ENCODE measurements around the gene DKK3.

- TF ChIP-seq CTCF (IDR thresholded peaks at IDR 0.05), result peak; percentile 81
- TF ChIP-seq EZH2 (IDR thresholded peaks at IDR 0.05), result no peak
Measured at GRCh38 chr11:11966826-11967668, 41.4 kb downstream of the DKK3 start.

Data from neural progenitor cell (in vitro differentiated cells).